ENCODE results near the gene FRAS1.

The FRAS1 gene

GRCh38 chr4:78362310-78362709 is 305.2 kb downstream of the FRAS1 start:
- DNase-seq, result no peak

GRCh38 chr4:78363031-78363570 is 306.0 kb downstream of the FRAS1 start:
- DNase-seq, result no peak

- no peak for DNase-seq
These were observed 312.6 kb downstream of the FRAS1 start for GRCh38 chr4:78369679-78370078.

GRCh38 chr4:78370631-78371372 is 313.7 kb downstream of the FRAS1 start:
- DNase-seq, result no peak

- no peak for DNase-seq
These were observed 315.3 kb downstream of the FRAS1 start for GRCh38 chr4:78372355-78372988.

- no peak for DNase-seq
These were observed 320.4 kb downstream of the FRAS1 start for GRCh38 chr4:78377555-78377954.

GRCh38 chr4:78379040-78379439 is 321.9 kb downstream of the FRAS1 start:
- DNase-seq, result no peak

- no peak for DNase-seq
These were observed 323.0 kb downstream of the FRAS1 start for GRCh38 chr4:78379991-78380729.

GRCh38 chr4:78386679-78387078 is 329.6 kb downstream of the FRAS1 start:
- DNase-seq, result no peak

GRCh38 chr4:78395642-78396041 is 338.5 kb downstream of the FRAS1 start:
- no peak for DNase-seq

- no peak for DNase-seq
These were observed 339.6 kb downstream of the FRAS1 start for GRCh38 chr4:78396613-78397291.

GRCh38 chr4:78397292-78397630 is 340.1 kb downstream of the FRAS1 start:
- DNase-seq, result no peak

- no peak for DNase-seq
These were observed 352.6 kb downstream of the FRAS1 start for GRCh38 chr4:78409612-78410202.

GRCh38 chr4:78410225-78410624 is 353.1 kb downstream of the FRAS1 start:
- DNase-seq, result no peak

- DNase-seq, result no peak
These were observed 353.6 kb downstream of the FRAS1 start for GRCh38 chr4:78410676-78411075.

- DNase-seq, result no peak
These were observed 357.0 kb downstream of the FRAS1 start for GRCh38 chr4:78414116-78414515.

GRCh38 chr4:78417603-78418002 is 360.5 kb downstream of the FRAS1 start:
- DNase-seq, result no peak

GRCh38 chr4:78418406-78418805 is 361.3 kb downstream of the FRAS1 start:
- DNase-seq, result no peak

- no peak for DNase-seq
These were observed 366.7 kb downstream of the FRAS1 start for GRCh38 chr4:78423790-78424189.

GRCh38 chr4:78424461-78424860 is 367.3 kb downstream of the FRAS1 start:
- DNase-seq, result no peak

GRCh38 chr4:78426972-78427371 is 369.8 kb downstream of the FRAS1 start:
- no peak for DNase-seq
